SW480 (cell line): ENCODE data around the gene MOB3A.

Source experiments
- DNase-seq: peaks from one replicate; pipeline ENCODE4 v3.0.0-alpha.2; 2016; ENCODE audit warnings: low spot score

MOB3A gene

DNA sequence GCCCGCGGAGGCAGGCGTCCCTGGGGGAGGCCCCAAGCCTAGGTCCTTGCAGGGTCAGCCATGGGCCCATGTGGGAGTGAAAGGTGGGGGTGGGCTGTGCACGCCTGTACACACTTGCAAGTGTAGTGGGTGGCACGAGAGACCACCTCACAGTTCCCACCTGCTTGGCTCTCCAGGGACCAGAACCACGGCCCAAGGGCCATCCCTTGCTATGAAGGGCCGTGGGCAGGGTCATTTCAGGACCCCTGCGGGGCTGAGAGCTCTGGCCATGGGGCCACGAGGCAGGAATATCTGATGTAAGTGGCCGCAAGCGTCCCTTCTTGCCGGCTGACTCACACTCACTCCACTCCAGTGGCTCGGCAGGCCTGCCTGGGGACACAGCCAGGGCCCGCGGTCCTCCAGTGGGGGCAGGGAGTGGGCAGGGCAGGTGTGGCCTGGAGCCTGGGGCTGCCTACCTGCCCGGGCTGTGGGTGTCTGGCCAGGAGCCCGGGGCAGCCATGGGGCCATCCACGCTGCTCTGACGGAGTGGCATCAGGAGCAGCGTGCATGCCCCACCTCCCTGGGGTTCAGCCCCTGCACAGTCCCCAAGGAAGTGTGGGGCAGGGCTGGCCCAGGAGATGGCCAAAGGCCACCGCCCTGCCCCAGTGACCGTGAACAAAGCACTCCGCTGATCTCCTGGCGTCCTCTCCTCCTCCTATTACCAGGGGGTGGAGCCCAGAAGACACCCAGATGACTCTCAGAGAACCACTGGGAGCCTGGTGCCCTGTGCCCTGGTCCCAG lies 36.5 kb downstream of the MOB3A start:
- peak; percentile 90 for DNase-seq

DNA sequence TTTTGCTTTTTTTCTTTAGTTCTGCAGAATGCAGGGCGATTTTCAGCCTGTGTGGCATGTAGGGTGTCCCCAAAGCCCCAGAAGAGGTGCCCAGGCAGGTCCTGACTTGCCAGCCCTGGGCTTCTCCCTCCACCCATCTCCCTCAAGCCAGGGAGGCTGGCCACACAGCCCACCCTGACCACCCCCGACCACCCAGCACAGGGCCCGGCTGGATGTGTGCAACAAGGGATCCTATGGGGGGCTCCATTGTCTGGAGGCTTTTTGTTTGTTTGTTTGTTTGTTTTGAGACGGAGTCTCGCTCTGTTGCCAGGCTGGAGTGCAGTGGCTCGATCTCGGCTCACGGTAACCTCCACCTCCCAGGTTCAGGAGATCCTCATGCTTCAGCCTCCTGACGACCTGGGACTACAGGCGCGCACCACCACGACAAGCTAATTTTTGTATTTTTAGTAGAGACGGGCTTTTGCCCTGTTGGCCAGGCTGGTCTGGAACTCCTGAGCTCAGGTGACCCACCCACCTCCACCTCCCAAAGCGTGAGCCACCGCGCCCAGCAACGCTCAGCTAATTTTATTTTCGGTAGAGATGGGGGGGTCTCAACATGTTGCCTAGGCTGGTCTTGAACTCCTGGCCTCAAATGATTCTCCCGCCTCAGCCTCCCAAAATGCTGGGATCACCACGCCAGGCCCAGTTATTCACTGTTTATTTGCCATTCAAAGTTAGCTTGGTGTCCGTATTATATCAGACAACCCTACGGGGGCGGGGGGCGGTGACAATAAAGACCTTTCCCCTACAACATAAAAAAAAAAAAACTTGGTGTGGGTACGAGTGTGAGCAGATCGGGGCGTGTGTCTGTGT lies 37.3 kb downstream of the MOB3A start:
- DNase-seq, result peak; percentile 50

DNA sequence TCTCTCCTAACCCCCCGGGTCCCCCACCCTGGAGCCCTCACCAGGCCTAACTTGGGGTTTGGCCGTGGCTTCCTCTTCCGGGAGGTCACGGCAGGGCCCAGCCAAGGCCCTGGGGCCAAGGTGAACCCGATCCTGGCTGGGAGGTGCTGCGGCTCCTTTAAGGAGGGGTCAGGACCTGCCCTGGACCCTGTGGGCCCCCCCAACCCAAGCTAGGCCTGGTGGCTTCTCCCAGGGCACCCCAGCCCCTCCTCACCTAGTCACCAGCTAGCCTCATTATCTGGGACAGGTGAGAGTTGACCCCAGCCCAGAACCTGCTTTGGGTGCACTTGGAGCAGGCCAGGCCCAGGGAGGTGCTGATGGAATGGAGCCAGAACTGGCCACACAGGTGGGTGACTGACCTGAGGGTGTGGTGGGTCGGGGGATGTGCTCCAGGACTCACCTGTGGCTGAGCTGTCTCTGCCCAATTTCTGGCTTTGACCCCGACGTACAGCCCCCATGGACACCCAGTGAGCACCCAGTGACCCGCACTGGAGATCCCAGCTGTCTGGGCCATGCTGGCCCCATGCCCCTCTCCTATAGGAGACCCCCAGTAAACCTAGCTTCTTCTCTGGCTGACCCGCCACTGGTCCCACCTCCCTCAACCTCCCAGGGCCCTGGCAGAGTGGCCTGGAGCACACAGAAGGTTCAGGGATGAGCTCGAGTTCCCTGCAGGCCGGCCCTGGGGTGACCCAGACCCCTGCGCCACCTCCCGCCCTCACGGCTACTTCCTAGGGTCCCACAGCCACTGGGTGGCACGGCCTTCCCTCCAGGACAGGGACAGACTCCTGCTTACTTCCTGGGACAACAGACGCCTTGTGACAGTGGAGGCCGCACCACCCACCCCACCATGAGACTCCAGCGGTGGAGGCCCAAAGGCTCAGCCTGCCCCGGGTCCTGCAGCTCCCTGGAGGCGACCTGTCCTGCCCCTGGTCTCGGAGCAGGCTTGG lies 38.3 kb downstream of the MOB3A start:
- DNase-seq, result no peak

DNA sequence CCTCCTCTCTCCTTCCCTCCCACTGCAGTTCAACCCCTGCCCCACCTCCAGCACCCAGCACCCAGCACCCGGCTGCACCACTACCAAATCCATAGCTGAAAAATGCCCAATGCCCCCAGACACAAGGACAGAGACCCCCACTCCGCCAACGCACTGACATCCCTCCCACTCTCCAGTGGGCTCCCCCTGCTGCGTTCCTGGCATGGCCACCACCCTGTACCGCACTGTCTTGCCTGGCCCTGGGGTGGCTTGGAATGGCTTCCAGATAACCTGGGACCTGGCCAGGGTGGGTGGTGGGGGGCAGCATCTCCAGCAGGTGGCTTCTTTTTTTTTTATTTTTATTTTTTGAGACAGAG lies 39.3 kb downstream of the MOB3A start:
- no peak for DNase-seq

DNA sequence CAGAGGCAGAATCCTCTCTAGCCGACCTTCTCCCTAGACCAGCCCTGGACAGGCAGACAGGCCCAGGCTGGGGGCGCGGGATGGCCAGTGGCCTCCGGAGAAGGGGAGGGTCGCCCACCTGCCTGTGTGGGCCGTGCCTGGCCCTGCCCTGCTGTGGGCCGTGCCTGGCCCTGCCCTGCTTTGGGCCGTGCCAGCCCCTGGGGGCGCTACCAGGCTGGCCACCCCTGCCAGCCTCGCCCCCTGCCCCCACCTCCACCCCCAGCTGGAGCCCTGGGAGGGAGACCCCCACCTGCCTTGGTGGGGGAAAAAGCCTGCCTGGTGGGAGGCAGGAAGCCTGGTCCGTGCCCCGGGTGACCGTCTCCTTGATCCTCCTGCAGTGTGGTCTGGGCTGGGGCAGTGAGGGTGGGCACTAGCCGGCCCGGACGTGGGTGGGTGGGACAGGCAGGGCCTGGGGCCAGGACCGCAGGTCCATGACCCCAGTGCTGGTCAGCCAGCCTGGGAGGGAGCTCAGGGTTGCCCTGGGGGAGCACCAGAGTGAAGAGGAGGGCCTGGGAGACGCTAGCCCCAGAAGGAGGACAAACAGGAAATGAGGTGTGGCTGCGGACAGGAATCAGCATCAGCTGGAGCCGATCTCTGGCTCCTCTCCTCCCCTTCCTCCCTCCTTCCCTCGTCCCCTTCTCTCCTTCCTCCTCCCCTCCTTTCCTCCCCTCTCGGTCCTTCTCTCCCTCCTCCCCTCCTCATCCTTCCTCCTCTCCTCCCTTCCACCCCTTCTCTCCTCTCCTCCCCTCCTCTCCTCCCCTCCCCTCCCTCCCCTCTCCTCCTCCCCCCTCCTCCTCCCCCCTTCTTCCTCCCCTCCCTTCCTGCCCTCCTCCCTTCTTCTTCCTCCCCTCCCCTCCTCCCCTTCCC lies 39.9 kb downstream of the MOB3A start:
- DNase-seq, result peak; percentile 63

DNA sequence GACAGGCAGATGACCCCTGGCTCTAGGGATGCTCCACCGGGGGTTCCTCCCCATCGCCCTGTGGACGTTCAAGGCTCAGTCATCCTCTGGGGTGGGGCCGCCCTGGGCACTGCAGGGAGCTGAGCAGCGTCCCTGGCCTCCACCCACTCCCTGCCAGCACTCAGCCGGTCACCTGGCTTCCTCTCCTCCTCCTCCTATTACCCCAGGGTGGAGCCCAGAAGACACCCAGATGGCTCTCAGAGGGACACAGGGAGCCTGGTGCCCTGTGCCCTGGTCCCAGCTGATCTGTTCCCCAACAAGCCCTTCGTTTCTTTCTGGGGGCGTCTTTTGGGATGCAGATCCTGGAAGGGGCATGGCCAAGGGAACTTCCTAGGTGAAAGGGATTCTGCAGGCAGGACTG lies 41.4 kb downstream of the MOB3A start:
- DNase-seq, result no peak

DNA sequence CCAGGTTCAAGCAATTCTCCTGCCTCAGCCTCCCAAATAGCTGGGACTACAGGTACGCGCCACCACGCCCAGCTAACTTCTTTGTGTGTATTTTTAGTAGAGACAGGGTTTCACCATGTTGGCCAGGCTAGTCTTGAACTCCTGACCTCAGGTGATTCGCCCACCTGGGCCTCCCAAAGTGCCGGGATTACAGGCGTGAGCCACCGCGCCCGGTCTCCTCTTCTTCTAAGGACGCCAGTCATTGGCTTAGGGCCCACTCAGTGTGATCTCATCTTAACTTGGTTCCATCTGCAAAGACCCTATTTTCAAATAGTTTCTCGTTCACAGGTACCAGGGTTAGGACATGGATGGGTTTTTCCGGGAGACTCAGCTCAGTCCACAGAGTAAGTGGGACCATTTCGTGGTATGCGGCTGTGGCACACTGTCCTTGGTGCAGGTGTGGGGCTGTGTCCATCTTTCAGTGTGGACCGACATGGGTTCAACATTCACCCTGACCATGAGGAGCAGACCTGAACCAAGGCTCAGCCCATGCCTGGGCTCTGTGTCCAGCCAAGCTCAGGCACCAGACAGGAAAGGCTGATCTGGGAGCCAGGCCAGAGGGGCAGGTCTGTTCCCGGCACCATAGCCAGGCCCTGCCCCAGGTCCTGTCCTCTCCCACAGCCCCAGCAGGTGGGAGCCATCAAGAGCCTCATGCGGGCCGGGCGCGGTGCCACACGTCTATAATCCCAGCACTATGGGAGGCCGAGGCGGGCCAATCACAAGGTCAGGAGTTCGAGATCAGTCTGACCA lies 42.3 kb downstream of the MOB3A start:
- no peak for DNase-seq

DNA sequence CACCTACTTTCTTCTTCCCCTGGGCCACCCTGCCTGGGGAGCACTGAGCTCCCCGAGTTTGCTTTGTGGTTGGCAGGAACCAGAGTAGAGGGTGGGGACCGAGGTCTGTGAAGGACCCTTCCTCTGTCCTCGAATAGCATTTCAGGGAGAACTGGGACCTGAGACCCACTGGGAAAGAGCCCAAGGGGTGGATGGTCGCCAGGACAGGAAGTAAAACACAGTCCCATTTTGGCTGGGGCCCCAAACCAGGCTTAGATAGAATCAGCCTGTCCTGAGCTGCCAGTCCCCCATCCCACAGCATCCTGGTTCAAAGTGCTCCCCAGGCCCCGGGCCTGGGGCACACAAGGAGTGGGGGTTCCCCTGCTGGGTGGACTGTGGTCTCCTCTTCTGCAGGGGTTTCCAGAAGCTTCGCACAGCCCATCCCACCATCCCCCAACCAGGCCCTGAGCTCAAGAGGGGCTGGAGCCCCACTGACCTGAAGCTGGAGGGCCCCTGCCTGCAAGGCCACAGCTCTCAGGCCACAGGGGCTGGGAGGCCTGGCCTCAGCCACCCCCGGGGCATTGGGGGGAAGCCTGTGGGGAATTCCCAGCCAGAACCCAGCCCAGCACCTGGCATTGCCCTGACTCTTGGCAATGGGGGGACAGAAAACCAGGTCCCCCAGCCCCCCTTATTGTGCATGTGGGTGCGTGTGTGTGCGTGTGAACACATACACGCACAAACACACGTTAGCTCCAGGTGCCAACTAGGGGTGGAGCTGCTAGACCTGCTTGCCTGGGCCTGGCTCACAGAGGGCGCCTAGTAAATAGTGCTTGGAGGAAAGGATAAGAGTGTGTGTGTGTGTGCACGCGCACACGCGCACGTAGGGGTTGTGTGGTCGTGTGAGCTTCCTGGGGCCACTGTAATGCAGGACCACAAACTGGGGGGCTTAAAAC lies 44.1 kb downstream of the MOB3A start:
- DNase-seq, result no peak

DNA sequence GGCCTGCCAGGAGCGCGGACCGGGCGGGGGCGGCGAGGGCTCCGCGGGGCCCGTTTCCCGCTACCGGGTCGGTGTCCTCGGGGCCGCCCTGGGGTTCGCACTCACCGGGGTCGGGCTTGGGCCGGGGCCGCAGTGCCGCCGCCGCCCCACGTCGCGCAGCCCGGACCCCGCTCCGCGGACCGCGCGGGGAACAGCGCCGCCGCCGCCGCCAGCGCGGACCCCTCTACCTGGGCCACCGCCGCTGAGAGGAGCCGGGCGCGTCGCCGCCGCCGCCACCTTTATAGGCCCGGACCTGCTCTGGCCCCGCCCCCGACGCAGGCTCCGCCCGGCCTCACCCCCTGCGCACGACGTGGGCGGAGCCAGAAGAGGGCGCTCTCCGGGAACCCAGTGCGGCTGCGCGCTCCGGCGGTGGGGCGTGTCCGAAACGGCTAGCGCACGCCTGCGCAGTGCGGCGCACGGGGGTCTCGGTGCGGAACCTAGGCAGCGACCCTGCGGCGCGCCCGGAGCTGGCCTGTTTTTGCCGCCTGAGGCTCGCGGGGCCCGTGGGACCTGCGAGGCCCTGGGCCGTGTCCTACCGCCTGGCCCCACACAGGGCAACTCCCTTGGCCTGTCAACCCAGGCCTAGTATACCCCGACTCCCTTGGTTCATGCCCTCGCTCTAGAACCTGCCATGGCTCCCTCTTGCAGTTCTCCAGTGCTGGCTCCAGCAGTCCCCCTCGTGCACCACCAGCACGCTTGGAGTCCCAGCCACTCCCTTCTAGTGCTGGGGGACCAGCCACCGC lies 44.9 kb downstream of the MOB3A start, which contains the start of gene MKNK2:
TSS of gene MKNK2 (minus strand) at position 254 of the 782 bp plus-strand sequence. CDS start 393 bp downstream, outside the sequence.
- no peak for DNase-seq

DNA sequence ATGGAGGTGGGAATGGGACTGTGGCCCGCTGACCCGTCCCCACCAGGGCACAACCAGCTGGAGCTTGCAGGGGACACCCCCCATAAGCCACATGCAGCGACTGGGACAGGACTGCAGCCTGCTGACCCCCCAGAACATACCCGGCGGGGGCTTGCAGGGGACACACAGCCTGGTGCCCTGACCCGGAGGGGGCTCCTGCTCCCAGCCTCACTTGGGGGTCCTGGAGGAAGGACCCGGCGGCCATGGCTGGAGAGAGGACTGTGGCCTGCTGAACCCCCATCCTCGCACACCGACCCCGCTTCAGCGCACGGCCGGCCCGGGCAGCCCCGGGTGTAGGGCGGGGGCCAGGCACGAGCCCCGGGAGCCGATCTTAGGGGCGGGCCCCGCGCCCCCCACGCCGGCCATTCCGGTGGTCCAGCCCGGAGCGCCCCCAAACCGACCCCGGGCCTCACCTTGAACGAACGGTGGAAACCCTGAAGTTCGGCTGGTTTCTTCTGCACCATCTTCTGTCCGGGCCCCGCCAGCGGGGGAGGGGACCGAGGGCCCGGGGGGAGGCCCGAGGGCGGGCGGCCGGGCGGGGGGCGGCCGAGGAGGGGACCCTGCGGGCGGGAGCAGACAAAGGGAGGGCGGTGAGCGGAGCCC lies 45.7 kb downstream of the MOB3A start:
- no peak for DNase-seq

DNA sequence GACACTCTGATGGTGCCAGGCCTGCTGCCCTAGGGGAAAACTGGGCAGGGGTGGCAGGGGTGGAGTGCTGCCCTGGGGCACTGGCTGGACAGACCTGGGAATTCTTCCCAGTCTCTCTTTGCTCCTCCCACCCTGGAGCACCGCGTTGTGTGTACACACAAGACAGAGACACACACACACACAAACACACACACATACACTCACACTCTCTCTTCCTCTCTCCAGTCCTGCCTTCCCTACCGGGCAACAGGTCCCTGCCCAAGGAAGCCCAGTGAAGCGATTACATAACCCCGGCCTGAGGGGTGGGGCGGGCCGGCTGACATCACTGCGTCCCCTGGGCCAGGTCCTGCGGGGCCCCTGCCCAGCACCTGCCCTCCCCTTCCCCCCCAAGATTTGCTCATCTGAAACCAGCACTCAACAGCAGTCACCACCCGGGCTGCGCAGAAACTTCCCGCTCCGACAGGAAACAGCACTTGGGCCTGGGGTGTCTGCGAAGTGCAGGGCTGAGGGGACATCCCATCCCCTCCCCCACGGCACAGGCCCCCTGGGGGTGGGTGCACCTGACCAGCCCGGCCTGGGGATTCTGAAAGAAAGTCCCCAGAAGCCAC lies 46.3 kb downstream of the MOB3A start:
- DNase-seq, result peak; percentile 50

DNA sequence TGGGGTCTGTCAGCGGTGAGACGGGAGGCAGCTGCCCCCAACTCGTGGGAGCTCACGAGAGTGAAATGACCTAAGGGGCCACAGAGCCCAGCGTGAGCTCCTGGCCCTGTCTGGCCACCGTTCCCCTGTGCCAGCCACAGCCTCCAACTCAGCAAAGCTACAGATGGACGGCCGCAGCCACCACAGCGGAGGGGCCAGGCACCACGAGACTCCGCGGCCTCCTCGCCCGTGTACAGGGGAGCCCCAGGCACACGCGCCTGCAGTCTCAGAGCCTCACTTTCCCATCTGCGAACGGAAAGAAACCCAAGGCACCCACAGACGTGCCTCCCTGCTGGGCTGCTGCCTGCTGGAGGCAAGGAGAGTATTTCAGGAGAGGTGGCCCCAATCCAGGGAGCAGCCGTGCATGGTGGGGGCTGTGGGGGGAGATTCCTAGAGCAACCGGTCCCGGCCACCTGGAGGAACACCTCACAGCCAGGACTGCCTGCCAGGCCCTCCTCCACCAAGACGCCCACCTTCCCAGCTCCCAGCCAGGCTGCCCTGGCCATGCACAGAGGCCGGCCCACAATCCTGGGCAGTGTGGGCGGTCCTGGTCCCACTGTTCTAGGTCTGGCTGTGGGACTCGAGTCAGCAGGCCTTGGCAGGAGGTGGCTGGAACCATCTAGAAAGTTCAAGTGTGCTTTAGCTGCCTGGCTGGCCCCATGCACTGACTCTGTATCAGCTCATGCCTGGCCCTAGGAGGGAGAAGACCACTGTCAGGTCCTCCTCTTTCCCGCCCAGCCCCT lies 47.0 kb downstream of the MOB3A start:
- no peak for DNase-seq

DNA sequence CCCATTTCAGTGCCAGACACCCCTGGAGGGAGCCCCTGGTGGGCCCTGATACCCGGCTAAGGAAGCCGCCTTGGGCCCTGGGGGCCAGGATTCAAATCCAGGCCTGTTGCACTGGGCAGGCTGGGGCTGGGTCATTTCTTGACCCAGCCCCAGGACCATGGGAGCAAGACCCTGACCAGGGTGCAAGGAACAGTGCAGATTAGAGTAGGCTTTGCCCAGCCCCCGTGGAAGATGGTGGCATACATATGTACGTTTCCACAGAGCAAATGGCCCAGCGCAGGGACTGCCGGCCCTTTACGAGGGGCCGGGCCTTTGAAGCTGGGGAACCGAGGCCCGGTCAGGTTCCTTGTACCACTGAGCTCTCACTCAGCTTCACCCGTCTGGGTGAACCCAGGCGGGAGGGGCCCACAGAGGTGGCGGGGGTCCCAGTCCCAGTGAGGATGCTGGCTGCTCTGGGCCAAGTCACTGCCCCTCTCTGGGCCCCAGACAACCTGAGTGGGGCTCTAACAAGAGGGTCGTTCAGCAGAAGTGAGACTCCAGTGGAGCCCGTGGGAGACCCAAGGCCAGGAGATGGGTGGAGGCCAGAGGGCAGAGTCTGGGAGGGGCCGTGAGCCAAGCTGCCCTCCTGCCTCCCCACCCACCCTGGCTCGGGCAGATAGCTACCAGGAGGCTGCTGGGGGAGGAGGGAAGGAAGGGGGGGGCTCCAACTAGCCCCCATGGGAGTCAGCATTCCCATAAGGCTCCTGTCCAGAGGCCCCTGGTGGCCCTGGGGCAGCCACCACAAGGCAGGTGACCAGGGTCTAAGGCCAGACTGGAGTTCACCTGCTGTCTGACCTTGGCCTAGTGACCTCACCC lies 47.8 kb downstream of the MOB3A start:
- DNase-seq, result no peak

DNA sequence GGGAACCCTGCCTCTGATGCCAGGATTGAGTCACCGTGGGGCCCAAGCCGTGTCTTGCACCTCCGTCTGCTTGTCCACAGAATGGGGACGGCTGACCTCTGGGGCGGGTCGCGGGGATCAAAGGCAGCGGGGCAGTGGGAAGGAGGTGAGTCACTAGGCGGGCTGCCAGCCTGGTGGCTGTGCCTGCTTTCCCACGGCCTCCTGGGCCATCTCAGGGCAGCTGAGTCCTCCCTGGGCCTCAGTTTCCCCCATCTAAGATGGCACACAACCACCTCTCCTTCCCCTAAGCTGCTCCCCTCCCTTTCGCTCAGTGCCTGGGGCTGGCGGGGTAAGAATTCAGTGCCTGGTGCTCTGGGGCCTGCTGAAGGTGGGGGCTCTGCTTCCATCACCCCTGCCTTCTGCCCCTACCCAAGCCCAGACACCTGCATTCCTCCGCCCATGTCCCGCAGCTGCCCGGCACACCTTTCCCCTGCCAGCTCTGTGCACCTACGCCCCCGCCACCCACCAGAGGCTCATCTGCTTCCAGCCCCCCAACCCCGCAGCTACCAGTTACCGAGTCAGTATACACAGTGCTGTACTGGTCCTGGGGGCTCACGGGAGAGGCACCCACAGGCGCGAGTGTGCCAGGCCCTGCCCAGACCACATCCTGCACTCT lies 48.5 kb downstream of the MOB3A start:
- peak; percentile 75 for DNase-seq

DNA sequence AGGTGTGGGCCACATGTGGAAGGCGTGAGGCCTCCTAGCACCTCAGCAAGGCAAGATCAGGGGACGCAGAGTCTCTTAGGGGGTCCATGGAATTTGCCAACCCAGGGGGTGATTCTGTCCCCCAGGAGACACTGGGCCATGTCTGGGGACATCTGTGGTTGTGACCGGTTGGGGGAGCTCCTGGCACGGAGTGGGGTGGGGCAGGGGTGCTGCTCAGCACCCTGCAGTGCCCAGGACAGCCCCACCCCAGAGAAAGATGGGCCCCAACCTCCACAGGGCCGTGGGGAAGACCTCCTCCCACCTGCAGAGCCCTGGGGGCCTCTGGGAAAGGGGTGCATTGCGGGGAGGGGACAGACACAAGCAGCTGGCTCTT lies 49.1 kb downstream of the MOB3A start:
- DNase-seq, result no peak
